ENCODE measurements around the gene PRPH.

- TF ChIP-seq CTCF (IDR thresholded peaks at IDR 0.05; ENCODE audit: insufficient read depth, low read length, poor library complexity, severe bottlenecking) = no peak
- no peak for TF ChIP-seq EZH2phosphoT487 (conservative IDR thresholded peaks at IDR 0.05; ENCODE audit: low read length)
Observed at GRCh38 chr12:49304161-49304560, 9.2 kb downstream of the PRPH start.
